GM19397 (cell line): ENCODE measurements around the gene NEUROG1.

Experiments used
- ATAC-seq: cut with Tn5 transposase; IDR thresholded peaks from one replicate; pipeline ENCODE4 v1.9.1; 2021; ENCODE audit warnings: mild to moderate bottlenecking, moderate library complexity; ENCODE audit not compliant: unreplicated experiment

NEUROG1 gene, protein sequence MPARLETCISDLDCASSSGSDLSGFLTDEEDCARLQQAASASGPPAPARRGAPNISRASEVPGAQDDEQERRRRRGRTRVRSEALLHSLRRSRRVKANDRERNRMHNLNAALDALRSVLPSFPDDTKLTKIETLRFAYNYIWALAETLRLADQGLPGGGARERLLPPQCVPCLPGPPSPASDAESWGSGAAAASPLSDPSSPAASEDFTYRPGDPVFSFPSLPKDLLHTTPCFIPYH

DNA sequence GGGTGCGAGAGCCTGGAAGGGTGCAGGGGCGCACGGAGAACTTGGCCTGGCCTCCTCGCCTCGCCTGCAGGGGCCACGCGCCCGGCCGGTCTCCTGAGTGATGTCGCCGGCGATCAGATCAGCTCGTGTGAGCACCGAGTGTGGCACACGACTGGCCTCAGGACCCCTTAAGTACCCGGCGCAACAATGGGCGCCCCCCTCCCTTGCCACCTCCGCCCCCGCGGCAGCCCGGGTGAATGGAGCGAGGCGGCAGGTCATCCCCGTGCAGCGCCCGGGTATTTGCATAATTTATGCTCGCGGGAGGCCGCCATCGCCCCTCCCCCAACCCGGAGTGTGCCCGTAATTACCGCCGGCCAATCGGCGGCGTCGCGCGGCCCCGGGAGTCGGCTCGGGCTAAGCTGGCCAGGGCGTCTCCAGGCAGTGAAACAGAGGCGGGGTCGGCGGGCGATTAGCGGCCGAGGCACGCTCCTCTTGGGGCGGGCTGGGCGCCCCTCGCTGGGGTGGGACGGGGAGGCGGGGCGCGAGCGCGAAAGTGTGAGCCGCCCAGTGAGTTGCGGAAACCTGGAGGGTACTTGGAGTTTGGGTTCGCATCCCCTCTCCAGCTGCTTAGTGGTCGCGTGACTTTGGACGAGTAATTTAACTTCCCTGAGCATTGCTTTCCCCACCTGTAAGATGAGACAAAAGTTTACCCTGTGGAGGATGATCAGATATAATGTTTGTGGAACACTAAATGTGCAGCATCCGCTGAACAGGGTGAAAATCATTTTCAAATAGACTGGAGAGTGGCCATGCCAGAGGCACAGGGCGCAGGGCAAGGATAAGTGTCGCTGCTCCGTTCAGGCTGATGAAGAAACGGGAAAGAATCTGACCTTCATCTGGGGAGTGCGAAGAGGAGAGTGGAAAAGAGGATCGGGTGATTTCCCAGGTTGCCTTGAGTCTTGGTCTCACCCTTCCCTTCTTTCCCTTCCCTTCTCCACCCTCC lies at the start of gene NEUROG1:
Gene NEUROG1 (minus strand): TSS at position 145 of the 982 bp plus-strand sequence. CDS start 274 bp downstream, outside the sequence.
- no peak for ATAC-seq

DNA sequence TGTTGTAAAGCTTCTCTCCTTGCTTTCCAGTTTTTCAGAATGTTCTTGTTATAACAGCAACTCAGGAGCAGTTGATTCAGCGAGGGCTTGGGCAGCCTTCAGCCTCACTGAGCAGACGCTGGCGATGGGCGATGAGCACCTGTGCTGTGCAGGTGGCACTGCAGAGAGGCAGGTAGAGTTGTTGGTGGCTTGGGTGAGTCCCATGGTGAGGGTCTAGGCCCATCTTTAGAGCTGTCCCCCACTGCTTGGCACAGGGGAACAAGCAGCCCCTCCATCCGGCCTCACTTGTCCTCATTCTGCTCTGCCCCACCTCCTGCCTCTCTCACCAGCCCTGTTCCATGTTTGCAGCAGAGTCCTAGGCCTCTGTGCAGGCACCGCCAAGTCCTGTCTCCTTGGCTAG lies 49.2 kb upstream of the NEUROG1 start:
- ATAC-seq: no peak

DNA sequence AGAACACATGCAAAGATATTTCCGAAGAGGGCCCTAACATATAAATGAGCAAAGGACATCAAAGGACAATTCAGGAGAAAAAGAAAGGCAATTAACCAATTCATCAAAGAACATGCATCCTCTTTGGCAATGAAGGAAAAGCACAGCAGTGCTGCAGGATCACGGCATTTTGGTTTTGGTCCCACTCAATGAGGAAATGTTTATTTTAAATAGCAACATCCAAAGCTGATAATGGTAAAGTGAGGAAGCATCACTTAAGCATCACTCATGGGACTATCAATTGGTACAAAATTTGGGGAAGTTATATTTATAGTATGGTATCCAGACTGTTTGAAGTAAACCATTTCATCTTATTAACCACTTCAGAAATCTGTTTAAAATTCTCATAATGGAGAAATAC lies 48.5 kb upstream of the NEUROG1 start:
- ATAC-seq: no peak

DNA sequence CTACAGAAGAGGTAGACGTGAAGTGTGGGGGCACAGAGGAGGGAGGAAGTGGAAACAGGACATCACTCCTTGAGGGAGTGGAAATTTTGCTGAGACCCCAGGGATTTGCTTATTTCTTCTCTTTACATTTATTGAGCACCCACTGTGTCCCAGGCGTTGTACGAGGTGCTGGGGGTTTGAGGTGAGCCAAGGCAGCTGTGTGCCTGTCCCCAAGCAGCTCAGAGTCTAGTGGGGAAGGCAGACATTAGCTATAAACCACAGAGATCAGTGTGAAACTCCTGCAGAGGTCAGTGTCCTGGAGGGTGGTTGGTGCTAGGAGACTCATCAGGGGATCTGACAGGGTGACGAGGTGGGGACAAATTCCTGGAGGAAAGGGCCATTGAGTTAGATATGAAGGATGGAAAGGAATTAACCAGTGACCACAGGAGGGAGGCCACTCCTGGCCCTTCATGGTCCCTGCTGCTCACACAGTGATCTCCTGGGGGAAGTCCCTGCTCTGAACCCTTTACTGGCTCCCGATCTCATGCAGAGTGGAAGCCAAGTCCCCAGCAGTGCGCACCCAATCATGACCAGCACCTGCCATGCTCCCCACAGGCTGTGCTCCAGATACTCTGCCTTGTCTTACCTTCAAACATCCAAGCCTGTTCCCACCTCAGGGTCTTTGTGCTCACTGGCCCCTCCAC lies 46.5 kb upstream of the NEUROG1 start:
- no peak for ATAC-seq

DNA sequence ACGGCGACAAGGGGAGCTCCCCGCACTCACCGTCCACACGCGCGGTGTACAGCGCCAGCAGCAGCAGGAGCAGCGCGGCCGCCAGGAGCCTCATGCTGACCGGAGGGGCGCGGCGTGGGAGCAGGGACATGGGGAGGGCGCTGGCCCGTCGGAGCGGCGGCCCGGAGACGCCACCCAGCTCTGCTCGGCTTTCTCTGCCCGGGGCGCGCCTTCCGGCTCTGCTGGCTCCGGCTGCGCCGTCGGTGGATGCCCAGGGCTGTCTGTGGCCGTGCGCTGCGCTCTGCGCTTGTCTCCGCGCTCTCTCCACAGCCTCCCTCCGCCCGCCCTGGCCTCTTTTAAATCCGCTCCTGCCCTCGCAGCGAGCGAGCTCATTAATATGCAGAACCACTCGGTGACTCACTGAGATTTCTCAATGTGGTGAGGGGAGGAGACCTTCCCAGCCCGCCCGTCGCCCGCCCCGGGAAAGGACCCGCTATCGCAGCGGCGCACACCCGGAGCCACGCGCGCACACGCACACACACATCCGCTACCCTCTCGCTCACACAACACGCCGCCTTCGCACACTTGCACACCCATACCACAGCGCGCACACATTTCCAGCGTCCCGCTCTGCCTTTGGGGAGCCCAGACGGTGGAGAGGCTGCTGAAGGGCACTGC lies 43.0 kb upstream of the NEUROG1 start, which contains the start of gene CXCL14:
Gene CXCL14 (minus strand): TSS at position 307 of the 657 bp plus-strand sequence. CDS start 213 bp downstream, at position 94.
- ATAC-seq: no peak

DNA sequence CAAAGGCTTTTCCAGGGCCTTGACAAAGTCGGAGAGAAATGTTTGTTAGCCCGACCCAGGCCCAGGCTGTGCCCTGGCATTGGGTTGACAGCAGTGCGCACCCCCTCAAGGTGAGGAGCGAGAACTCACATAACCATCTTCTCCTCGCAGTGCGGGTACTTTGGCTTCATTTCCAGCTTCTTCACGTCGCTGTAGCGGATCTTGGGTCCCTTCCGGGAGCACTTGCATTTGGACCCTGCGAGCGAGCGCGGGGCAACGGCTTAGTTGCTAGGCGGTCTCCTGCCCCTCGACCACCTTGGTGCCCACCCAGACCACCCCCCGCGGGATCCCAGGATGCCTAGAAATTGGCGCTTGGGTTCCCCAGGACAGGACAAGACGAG lies 42.5 kb upstream of the NEUROG1 start:
- ATAC-seq: no peak

DNA sequence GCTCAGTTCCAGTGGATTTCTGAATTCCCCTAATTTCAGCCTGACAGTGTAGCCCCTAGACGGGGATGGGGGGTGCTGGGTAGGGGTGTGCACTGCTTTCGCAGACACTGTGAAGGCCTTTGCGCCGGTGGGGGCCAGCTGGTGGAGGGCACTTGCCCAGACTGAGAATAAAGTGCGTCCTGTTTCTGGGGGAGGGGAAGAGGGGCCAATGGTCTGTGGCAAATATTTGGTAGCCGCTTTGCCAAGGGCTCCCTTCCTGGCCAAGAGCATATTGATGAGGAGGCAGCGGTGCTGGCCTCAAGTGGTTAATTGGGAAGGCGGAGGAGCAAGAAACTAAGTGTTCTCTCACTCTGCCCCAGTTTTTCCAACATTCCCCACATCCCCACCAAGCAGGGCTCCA lies 41.7 kb upstream of the NEUROG1 start:
- no peak for ATAC-seq

DNA sequence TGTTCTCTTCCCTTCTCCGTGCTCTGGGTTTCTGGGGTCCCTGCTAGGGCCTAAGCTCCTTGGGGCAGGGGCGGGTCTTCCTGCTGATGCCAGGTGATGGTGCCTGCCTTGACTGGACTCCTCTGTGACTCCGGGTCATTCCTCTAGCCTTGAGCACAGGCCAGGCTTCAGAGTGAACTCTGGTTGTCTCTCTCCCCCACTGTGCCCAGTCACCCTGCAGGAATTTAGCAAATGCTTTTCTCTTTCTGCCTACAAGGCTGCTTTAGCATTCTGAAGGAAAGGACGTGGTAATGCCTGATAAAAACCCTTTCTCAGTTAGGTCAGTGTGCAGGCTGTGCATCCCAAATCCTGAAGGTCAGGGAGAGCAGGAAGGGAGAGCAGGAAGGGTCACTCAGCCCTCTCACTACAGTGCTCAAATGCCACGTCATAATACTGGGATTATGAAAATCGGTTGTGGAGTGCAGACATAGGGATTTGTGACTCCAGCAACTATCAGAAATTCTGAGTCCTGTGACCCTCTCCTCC lies 40.4 kb upstream of the NEUROG1 start:
- ATAC-seq: no peak

DNA sequence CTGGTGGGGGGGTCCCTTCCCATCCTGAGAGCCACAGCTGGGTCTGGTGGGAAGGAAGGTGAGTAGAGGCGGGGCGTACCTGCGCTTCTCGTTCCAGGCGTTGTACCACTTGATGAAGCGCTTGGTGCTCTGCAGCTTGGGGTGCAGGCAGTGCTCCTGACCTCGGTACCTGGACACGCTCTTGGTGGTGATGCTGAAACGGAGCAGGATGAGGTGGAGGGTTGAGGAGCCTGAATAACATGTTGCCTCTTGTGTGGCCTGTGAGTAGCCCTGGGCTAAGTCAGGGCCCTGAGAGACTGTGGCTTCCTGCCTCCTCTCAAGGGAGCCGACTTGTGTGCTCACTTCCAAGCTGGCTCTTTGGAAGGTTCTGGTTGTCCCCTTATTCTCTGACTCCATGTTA lies 38.7 kb upstream of the NEUROG1 start:
- ATAC-seq: no peak

DNA sequence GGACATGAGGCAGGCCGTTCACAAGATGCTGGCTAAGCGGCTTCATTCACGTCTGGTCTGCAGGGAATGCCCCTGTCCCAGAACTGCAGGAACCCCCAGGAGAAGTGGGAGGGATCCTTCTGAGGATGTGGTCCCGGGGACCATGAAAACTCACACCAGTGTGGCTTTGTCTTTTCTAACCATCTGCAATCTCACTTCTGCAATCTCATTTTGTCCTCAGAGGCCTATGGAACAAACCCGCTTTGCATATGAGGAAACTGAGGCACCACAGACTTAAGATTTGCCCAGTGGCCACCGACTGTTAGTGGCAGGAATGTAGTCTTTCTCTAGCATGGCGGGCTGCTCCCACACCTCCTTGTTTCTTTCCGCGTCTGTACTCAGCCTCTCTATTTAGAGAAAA lies 36.1 kb upstream of the NEUROG1 start:
- ATAC-seq: no peak

DNA sequence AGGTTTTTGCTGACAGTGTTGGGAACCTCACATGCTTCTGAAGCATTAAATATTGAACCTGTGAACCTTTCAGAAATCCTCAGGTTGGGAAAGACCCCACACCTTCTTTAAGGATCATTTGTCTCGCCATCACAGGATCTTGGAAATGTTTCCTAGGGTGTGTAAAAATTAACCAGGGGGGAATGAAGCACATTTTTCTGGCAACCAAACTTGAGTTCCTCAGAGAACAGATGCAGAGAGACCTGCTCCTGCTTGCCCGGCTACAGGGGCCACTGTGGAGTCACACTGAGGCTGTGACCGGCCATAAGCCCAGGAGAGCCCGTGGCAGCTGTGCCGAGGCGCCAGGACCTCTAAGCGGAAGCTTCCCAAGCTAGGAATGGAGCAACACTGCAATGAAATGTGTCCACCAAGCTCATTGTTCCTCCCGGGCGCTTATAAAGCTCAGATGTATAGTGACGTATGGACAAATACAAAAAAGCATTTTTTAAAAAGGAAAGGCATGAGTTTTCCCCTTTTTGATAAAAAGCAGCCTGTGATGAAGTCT lies 35.4 kb upstream of the NEUROG1 start:
- no peak for ATAC-seq

DNA sequence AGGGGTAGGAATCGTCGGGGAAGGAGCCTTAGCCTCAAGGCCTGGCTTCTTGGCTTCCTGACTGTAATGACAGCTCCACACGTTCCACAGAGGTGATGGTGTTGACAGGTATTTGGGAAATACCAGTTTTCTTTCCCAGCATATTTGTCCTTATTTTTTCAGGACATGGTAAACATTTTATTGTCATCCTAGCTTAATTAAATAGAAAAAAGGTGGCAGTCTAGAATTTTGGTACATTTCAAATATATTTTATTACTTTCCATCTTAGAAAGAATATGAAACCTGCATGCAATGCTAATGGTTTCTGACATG lies 34.6 kb upstream of the NEUROG1 start:
- no peak for ATAC-seq

DNA sequence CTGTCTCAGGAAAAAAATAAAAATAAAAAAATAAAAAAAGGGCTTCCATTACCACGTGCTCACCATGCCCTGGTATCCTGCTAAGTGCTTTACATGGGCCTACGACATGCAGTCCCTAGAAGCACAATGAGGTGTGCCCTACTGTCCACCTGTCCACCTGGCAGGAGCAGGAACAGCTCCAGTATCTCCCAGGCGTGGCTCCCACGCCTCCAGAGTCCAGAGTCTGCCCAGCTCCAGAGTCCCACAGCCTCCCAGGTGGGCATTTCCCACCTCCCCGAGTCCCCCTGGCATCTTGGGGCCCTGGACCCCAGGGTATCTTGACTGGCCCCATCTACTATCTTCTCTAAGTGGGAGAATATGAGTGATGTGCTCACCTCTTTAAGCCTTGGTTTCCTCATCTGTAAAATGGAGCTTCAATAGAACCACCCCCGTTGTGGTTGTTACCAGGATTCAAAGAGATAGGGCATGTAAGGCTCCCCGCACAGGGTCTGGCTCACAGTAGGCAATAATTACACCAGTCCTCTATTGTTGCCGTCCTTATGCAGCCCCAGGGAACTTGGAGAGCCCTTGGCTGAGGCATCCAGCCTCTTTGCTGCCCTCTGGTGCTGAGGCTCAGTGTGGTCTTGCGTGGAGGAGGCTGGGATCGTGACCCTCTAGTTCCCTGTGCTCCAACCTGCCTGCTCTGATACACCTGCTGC lies 34.1 kb upstream of the NEUROG1 start:
- no peak for ATAC-seq

DNA sequence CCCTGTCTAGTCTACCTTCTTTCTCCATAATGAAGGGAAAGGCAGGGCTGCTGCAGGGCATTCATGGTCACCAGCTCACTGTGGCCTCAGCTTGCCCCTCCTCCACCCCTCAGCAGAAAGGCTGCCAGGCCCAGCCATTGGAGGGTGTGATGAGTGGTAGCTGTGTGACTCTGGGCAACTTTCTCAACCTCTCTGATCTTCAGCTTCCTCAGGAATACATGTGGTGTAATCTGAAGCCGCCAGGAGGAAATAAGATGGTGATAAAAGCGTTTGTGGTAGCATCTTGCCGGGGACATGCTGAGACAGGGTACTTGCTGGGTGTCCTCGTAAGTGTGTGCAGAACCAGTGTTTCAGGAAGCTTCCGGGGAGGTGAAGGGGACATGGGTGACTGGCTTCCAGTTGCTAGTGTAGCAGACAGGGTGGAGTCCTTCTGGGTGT lies 33.2 kb upstream of the NEUROG1 start:
- ATAC-seq: no peak

DNA sequence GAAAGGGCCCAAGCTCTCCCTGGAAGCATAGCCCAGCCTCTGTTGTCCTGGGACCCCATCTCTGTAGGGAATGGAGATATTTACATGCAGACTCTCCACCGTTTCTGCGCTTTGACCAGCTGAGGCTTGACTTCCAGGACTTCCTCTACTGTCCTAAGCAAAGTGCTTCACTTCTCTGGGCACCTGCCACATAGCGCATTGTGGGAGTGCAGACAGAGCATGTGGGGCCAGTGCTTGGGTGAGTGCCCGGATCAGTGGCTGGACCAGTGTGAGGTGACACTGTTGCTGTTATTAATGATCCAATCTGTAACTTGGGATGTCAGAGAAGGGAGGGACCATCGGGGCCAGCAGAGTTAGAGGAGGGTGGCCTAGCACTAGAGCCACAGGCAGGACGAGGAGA lies 32.5 kb upstream of the NEUROG1 start:
- no peak for ATAC-seq

DNA sequence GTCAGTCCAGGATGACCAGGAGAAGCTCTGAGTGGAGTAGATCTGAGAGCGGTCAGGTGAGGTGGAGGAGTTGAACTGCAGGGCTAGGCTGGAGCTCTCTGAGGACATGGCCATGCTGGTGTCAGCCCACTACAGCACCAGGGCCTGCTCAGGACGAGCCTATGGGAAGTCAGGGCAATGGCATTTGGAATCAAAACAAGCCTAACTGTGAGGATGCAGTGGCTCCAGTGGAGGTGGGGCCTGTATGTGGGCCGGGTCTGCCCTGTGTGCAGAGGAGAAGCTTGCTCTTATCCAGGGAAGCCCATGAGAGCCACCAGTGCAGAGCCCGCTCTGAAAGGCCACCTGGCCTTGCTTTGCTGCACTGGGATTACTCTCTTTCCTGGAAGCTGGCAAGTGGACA lies 31.9 kb upstream of the NEUROG1 start:
- no peak for ATAC-seq

DNA sequence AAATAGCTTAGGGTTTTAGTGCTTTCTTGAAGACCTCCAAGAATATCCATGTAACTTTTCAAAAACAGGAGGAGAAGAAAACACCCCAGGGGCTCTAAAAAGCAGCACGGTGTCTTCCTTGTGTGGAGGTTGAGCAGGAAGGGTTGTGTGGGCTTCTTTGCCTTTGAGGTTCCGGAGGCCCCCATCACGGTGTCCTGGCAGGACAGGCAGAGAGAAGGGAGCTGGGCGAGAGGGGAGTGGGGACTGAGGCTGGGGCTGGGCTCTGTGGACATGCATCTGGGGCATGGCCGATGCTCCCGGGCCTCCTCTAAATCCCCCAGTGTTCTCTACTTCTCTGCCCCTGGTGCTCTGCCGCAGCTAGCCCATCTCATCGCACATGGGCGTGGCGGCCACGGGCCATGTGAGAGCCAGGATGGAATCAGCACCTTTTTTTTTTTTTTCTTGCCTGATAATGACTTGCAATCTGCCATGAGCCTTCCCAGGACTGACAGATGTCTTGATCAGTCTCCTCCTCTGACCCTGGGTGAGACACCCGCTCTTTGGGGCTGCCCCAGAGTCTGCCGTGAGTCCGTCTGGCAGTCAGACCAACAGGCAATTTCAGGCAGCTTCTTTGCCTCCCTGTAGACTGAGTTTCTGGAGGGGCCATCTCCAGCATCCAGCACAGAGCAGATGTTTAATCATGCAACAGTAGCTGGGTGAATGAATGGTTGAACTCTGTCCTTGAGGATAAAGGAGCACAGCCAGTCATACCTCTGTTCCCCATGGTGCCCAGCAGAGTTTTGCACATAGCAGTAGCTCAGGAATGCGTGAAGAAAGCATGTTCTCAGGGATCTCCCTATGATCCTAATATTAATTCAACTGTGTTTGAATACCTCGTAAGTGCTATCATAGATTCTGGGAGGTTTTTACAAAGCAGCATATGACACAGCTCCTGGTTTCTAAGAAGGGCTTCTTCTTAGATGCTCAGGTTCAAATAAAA lies 30.9 kb upstream of the NEUROG1 start:
- ATAC-seq: no peak

DNA sequence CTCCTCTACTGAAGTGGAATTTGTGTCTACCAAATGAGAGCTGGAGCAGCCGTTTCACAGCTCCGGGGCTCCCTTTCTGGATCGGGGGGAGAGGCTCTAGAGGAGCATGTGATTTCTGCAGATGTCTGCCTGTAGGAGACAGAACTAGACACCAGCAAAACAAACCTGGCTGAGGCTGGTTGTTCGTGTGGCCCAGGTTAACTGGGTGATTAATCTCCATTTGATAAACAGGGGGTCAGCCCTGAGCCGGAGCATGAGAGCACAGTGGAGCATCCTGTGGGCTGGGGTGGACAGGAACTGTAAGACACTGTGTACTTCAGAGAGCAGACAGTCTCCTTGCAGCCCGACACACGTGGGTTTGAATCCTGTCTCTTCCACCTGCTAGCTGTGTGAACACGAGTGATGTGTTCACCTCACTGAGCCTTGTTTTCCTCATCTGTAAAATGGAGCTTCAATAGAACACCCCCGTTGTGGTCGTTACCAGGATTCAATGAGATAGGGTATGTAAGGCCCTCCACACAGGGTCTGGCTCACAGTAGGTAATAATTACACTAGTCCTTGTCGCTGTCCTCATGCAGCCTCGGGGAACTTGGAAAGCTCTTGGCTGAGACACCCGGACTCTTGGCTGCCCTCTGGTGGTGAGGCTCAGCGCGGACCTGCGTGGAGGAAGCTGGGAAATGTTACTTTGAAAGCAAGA lies 30.1 kb upstream of the NEUROG1 start:
- no peak for ATAC-seq
